ENCODE measurements around the gene ARID1B. TPM values are rescaled to one million over a fixed set of nuclear protein-coding genes. Genes with fewer than 3 reads are reported as not detected.

The ARID1B gene
- total and polyA plus RNA-seq, 4 donors, result 7.0 to 49.0 (median 24.2) TPM

GRCh38 chr6:157106487-157106886, 329.3 kb downstream of the ARID1B start:
- no peak for DNase-seq (ENCODE audit: low spot score)
- Histone ChIP-seq H3K27me3 (ENCODE audit: control insufficient read depth in 4 of 4, insufficient read depth in 4 of 4, low read length in 3 of 4) (no peaks in the 10 kb centered on the region), H3K4me1 (ENCODE audit: control insufficient read depth in 4 of 4, insufficient read depth in 4 of 4, low read length in 3 of 4) (peaks cover 0 to 5% (median 2%) of the 10 kb centered on the region in 4 donors), H3K9me3 (ENCODE audit: control insufficient read depth in 4 of 4, low read length in 3 of 4) (no peaks in the 10 kb centered on the region), H3K9ac (ENCODE audit: low read depth in 1 of 2, low read length in 2 of 2) (no peak overlapping the region), H3K27ac (ENCODE audit: low read depth in 1 of 2, low read length in 2 of 2) (no peak overlapping the region), H3K36me3 (ENCODE audit: control insufficient read depth in 4 of 4, insufficient read depth in 3 of 4, low read depth in 1 of 4, low read length in 3 of 4) (peaks cover 0 to 5% (median 0%) of the 10 kb centered on the region in 4 donors), H3K4me3 (ENCODE audit: low read depth in 1 of 3, low read length in 3 of 3) (no peak overlapping the region)
- TF ChIP-seq, protein P1, sequence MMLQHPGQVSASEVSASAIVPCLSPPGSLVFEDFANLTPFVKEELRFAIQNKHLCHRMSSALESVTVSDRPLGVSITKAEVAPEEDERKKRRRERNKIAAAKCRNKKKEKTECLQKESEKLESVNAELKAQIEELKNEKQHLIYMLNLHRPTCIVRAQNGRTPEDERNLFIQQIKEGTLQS (IDR thresholded peaks at IDR 0.05), result no peak
- TF ChIP-seq FOXA2 (IDR thresholded peaks at IDR 0.05) (no peak), JUND (IDR thresholded peaks at IDR 0.05) (no peak), HNF4G (IDR thresholded peaks at IDR 0.05) (no peak), EGR1 (IDR thresholded peaks at IDR 0.05; ENCODE audit: low read depth in 2 of 2) (no peak), RAD21 (IDR thresholded peaks at IDR 0.05) (no peak), ZBTB33 (IDR thresholded peaks at IDR 0.05) (no peak), TAF1 (conservative IDR thresholded peaks at IDR 0.05) (no peak), MAX (IDR thresholded peaks at IDR 0.05) (no peak), FOXA1 (IDR thresholded peaks at IDR 0.05) (no peak), RXRA (IDR thresholded peaks at IDR 0.05) (no peak), YY1 (IDR thresholded peaks at IDR 0.05) (no peak), GABPA (IDR thresholded peaks at IDR 0.05 in 1 of 2, conservative IDR thresholded peaks at IDR 0.05 in 1 of 2) (no peak), REST (IDR thresholded peaks at IDR 0.05) (no peak), HNF4A (conservative IDR thresholded peaks at IDR 0.05) (no peak), SP1 (IDR thresholded peaks at IDR 0.05) (no peak), NR2F2 (IDR thresholded peaks at IDR 0.05) (no peak)
- TF ChIP-seq, protein P2, sequence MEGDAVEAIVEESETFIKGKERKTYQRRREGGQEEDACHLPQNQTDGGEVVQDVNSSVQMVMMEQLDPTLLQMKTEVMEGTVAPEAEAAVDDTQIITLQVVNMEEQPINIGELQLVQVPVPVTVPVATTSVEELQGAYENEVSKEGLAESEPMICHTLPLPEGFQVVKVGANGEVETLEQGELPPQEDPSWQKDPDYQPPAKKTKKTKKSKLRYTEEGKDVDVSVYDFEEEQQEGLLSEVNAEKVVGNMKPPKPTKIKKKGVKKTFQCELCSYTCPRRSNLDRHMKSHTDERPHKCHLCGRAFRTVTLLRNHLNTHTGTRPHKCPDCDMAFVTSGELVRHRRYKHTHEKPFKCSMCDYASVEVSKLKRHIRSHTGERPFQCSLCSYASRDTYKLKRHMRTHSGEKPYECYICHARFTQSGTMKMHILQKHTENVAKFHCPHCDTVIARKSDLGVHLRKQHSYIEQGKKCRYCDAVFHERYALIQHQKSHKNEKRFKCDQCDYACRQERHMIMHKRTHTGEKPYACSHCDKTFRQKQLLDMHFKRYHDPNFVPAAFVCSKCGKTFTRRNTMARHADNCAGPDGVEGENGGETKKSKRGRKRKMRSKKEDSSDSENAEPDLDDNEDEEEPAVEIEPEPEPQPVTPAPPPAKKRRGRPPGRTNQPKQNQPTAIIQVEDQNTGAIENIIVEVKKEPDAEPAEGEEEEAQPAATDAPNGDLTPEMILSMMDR (IDR thresholded peaks at IDR 0.05; ENCODE audit: low read depth, low read length, missing input control), result no peak
- WGBS, result 95% methylated on average over 2 of the region's 2 CpGs

Data from liver (tissue), 9 donors.